Measurements from ENCODE around the gene IGSF6.
"Not testable (repeated sequence)": the region's sequence is repeated elsewhere in the genome, so short reads cannot be mapped to it uniquely, and the experiment has no call there.

The IGSF6 gene

DNA sequence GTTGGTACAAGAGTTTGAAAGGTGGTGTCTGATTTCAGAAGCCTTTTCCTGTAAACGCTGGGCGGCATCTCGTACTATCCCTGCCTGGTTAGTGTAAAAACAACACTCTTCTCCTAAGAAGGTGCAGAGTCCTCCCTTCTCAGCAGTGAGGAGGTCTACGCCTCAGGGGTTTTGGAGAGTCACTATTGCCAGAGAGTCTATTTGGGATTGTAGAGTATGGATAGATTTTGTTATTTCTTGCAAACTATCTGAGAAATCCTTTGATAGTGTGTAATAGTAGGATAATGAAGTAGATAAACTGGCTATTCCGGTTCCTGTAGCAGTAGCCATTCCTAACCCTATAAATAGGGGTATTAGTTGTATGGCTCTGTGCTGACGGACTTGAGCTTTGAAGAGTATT lies 21.5 kb downstream of the IGSF6 start:
- POLR2A ChIA-PET; H3K27ac ChIP-seq (ENCODE audit: extremely low read depth, low read depth, low read length); H3K4me1 ChIP-seq (ENCODE audit: control insufficient read depth, insufficient read depth, low read length); H3K9me3 ChIP-seq (ENCODE audit: control insufficient read depth, insufficient read depth, low read depth, low read length); H3K4me3 ChIP-seq (ENCODE audit: low read depth, low read length): not testable (repeated sequence)
- CTCF ChIA-PET = interaction anchor here (0.6 to 0.9 kb wide), 2 partner anchors 9 to 26 kb away, joined by 3 read pairs; no protein-coding TSS in a partner anchor
- peaks cover 4 to 32% of the 10 kb centered on the region in 2 experiments; a peak in 2 of 3 replicates for H3K36me3 ChIP-seq (ENCODE audit: control insufficient read depth in 2 of 2, insufficient read depth in 1 of 2, low read length in 2 of 2)

DNA sequence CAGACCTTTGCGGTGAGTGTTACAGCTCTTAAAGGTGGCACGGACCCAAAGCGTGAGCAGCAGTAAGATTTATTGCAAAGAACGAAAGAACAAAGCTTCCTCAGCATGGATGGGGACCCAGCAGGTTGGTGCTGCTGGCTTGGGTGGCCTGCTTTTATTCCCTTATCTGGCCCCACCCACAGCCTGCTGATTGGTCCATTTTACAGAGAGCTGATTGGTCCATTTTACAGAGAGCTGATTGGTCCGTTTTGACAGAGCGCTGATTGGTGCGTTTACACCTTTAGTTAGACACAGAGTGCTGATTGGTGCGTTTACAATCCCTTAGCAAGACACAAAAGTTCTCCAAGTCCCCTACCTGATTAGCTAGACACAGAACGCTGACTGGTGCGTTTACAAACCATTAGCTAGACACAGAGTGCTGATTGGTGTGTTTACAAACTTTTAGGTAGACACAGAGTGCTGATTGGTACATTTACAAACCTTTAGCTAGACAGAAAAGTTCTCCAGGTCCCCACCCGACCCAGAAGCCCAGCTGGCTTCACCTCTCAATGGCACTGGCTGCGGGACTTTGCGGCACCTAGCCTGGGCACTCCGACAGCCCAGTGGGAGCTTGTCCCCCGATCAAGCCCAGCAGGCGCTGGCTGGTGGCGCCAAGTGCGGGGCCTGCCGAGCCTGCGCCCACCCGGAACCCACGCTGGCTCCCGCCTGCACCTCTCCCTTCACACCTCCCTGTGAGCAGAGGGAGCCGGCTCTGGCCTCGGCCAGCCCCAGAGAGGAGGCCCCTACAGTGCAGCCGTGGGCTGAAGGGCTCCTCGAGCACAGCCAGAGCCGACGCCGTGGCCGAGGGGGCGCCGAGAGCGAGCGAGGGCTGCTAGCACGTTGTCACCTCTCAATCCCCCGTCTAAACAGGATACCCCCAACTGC lies 22.5 kb downstream of the IGSF6 start:
- POLR2A ChIA-PET; H3K27ac ChIP-seq (ENCODE audit: extremely low read depth, low read depth, low read length); H3K9me3 ChIP-seq (ENCODE audit: control insufficient read depth, insufficient read depth, low read depth, low read length); H3K4me3 ChIP-seq (ENCODE audit: low read depth, low read length); H3K4me1 ChIP-seq (ENCODE audit: control insufficient read depth, insufficient read depth, low read length); CTCF ChIA-PET: not testable (repeated sequence)
- H3K36me3 ChIP-seq (ENCODE audit: control insufficient read depth in 2 of 2, insufficient read depth in 1 of 2, low read length in 2 of 2) = peaks cover 4 to 36% of the 10 kb centered on the region in 2 experiments; a peak in 2 of 3 replicates

DNA sequence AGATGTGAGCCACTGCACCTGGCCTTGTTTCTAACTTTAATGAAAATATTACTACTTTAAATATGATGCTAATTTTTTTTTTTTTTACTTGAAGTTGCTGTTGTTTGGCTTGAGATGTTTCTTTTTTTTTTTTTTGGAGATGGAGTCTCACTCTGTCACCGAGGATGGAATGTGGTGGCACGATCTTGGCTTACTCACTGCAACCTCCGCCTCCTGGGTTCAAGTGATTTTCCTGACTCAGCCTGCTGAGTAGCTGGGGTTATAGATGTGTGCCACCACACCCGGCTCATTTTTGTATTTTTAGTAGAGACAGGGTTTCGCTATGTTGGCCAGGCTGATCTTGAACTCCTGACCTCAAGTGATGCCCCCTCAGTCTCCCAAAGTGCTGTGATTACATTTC lies 23.6 kb downstream of the IGSF6 start:
- Histone ChIP-seq H3K36me3 (ENCODE audit: control insufficient read depth in 2 of 2, insufficient read depth in 1 of 2, low read length in 2 of 2) (peaks cover 11 to 31% of the 10 kb centered on the region in 2 experiments; a peak in 2 of 3 replicates), H3K9me3 (ENCODE audit: control insufficient read depth, insufficient read depth, low read depth, low read length) (no peaks in the 10 kb centered on the region), H3K4me3 (ENCODE audit: low read depth, low read length) (no peak overlapping the region), H3K27ac (ENCODE audit: extremely low read depth, low read depth, low read length) (no peak overlapping the region), H3K4me1 (ENCODE audit: control insufficient read depth, insufficient read depth, low read length) (no peaks in the 10 kb centered on the region)
- ChIA-PET POLR2A (interaction anchor here (0.7 kb wide), 1 partner anchor 24 kb away, joined by 5 read pairs; no protein-coding TSS in a partner anchor), CTCF (interaction anchor here (0.6 kb wide), 1 partner anchor 55 kb away, joined by 5 read pairs; no protein-coding TSS in a partner anchor)
- TF ChIP-seq ZNF248 (tag by site-specific recombination; IDR thresholded peaks at IDR 0.05) = no peak
- no peak for TF ChIP-seq FEZF1 (tag by site-specific recombination; IDR thresholded peaks at IDR 0.05)
- TF ChIP-seq ZNF140 (tag by site-specific recombination; IDR thresholded peaks at IDR 0.05) = no peak
- no peak for TF ChIP-seq GFI1B (tag by site-specific recombination; IDR thresholded peaks at IDR 0.05)
- TF ChIP-seq ZNF112 (tag by site-specific recombination; IDR thresholded peaks at IDR 0.05) = no peak
- TF ChIP-seq, protein P1, sequence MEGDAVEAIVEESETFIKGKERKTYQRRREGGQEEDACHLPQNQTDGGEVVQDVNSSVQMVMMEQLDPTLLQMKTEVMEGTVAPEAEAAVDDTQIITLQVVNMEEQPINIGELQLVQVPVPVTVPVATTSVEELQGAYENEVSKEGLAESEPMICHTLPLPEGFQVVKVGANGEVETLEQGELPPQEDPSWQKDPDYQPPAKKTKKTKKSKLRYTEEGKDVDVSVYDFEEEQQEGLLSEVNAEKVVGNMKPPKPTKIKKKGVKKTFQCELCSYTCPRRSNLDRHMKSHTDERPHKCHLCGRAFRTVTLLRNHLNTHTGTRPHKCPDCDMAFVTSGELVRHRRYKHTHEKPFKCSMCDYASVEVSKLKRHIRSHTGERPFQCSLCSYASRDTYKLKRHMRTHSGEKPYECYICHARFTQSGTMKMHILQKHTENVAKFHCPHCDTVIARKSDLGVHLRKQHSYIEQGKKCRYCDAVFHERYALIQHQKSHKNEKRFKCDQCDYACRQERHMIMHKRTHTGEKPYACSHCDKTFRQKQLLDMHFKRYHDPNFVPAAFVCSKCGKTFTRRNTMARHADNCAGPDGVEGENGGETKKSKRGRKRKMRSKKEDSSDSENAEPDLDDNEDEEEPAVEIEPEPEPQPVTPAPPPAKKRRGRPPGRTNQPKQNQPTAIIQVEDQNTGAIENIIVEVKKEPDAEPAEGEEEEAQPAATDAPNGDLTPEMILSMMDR (tag by site-specific recombination; IDR thresholded peaks at IDR 0.05) = no peak
- no peak for TF ChIP-seq ZNF311 (tag by site-specific recombination; IDR thresholded peaks at IDR 0.05; ENCODE audit: borderline replicate concordance)

DNA sequence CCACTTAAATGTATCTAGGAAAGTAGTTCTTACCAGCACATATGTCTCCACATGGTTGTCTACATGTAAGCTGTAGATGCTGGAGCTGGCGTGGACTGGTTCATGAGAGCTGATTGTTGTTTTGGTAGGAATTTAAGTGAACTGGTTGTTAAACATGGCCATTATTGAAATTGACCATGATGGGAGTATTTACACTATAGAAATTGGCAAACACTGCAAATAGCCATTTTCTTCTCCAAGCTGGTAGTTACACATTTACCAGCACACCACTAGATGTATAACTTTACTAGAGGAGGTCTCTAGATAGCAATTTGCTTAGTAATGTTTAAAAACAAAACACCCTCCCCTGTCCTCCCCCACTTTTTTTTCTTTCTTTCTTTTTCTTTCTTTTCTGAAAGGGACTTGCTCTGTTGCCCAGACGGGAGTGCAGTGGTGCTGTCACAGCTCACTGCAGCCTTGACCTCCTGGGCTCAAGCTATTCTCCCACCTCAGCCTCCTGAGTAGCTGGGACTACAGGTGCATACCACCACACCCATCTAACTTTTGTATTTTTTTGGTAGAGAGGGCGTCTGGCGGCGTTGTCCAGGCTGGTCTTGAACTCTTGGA lies 24.2 kb downstream of the IGSF6 start:
- Histone ChIP-seq H3K9me3 (ENCODE audit: control insufficient read depth, insufficient read depth, low read depth, low read length) (no peaks in the 10 kb centered on the region), H3K36me3 (ENCODE audit: control insufficient read depth in 2 of 2, insufficient read depth in 1 of 2, low read length in 2 of 2) (peaks cover 13 to 29% of the 10 kb centered on the region in 2 experiments; a peak in 2 of 3 replicates), H3K27ac (ENCODE audit: extremely low read depth, low read depth, low read length) (no peak overlapping the region), H3K4me3 (ENCODE audit: low read depth, low read length) (no peak overlapping the region), H3K4me1 (ENCODE audit: control insufficient read depth, insufficient read depth, low read length) (no peaks in the 10 kb centered on the region)
- TF ChIP-seq ZBTB48 (tag by site-specific recombination; IDR thresholded peaks at IDR 0.05) (no peak), ZNF112 (tag by site-specific recombination; IDR thresholded peaks at IDR 0.05) (peak; percentile 72; the same call in 1 of the 2 replicates), ZNF76 (tag by site-specific recombination; IDR thresholded peaks at IDR 0.05; ENCODE audit: borderline replicate concordance, low read depth) (no peak)
- TF ChIP-seq, protein P2, sequence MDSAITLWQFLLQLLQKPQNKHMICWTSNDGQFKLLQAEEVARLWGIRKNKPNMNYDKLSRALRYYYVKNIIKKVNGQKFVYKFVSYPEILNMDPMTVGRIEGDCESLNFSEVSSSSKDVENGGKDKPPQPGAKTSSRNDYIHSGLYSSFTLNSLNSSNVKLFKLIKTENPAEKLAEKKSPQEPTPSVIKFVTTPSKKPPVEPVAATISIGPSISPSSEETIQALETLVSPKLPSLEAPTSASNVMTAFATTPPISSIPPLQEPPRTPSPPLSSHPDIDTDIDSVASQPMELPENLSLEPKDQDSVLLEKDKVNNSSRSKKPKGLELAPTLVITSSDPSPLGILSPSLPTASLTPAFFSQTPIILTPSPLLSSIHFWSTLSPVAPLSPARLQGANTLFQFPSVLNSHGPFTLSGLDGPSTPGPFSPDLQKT (IDR thresholded peaks at IDR 0.05; ENCODE audit: borderline replicate concordance, low read depth, low read length) = no peak
- ChIA-PET POLR2A (interaction anchor here (0.7 kb wide), 1 partner anchor 24 kb away, joined by 5 read pairs; no protein-coding TSS in a partner anchor), CTCF (interaction anchor here (0.5 to 2.6 kb wide), 3 partner anchors 29 to 1433 kb away, joined by 3 to 7 read pairs (median 3); no protein-coding TSS in a partner anchor)

Data from HEK293 (cell line).